H1 (cell line): ENCODE data around the gene GPR52. TPM values are rescaled to one million over a fixed set of nuclear protein-coding genes. Genes with fewer than 3 reads are reported as not detected.

ENCODE experiments used
- ASH2L ChIP-seq: fragments of 200-600, 300-600 bp; sonication (generic); IDR thresholded peaks from one replicate; pipeline ENCODE4 v1.7.1; 2017; ENCODE audit warnings: low read length
- CTBP2 ChIP-seq: IDR thresholded peaks from 2 replicates; pipeline ENCODE4 v1.7.0; 2011; ENCODE audit warnings: borderline replicate concordance, mild to moderate bottlenecking, moderate library complexity, mixed read lengths, low read length; ENCODE audit not compliant: insufficient read depth, insufficient read length
- SIX5 ChIP-seq: IDR thresholded peaks from 2 replicates; pipeline ENCODE4 v1.6.1; 2011; ENCODE audit warnings: mild to moderate bottlenecking, low read depth, low read length
- polyA plus RNA-seq, 7 experiments: library from polyadenylated mRNA; depleted of rRNA in 3 of 7; stranded (reverse) in 5 of 7; unstranded in 2 of 7; fragments of >200 nt in 5 of 7; fragments of 200-250 nt in 2 of 7; gene quantifications; 1 replicate in 5 of 7; 2 replicates in 1 of 7; 4 replicates in 1 of 7; pipeline versions ENCODE4 v1.2.1 to v1.2.3, GENCODE V29; 2011 to 2013; ENCODE audit warnings: missing spikeins in 2 of 7, mixed read lengths in 2 of 7
- total RNA-seq: library from RNA; stranded (reverse); fragmentation: NEBNext Ultra II Directional; extraction: Animal tissue kit (Norgen Biotek cat#: 25700); gene quantifications from 2 replicates; pipeline ENCODE4 v1.2.1, GENCODE V29; 2021

The GPR52 gene
- total and polyA plus RNA-seq, 2 of the 8 experiments (the other 6 are each of a cell fraction or from before 2014, with no cell fraction given), result 0.24 to 0.63 TPM

DNA sequence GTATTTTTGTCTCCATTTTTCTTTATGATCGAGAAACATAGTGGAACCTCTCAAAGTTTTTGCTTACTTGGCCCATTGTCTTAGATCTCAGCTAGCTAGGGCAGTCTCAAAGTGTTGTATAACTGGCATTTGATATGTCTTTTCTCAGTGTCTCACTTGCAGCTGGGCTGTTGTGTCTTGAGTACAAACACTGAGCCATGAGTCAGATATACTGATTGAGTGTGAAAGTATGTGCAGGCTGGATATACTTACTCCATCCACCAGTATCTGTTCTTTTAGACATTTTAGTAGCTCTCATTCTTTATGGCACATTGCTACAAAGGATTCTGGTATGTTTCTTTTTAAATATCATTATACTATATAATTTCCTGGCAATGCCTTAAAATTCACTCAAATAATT lies 14.3 kb upstream of the GPR52 start (continued):
- TF ChIP-seq SIX5 (no peak), CTBP2 (no peak), ASH2L (no peak)
